HG03045 (cell line): Measurements from ENCODE around the gene KREMEN1.
"Not testable (repeated sequence)": the region's sequence is repeated elsewhere in the genome, so short reads cannot be mapped to it uniquely, and the experiment has no call there.

Source experiments
- ATAC-seq: cut with Tn5 transposase; IDR thresholded peaks from one replicate; pipeline ENCODE4 v1.9.1; 2021; ENCODE audit warnings: mild to moderate bottlenecking, moderate library complexity; ENCODE audit not compliant: unreplicated experiment

KREMEN1 gene

DNA sequence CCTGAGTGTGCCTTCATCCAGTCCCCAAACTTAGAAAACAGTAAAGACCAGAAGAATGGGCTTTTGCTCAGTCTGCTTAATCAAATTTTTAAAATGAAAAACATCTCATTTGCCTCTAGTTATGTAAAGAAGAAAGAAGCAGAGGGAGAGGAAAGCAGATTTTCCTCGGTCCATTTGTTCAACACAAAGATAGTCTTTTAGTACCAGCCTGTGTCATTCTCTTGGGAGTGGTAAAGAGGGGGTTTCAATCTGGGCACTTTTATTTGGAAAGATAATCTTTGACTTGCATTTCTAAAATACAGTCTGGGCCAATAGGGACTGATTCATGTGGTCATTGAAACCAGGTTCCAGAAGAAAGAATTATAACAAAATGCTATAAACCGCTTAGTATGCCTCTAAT, 29.5 kb downstream of the KREMEN1 start:
- no peak for ATAC-seq

DNA sequence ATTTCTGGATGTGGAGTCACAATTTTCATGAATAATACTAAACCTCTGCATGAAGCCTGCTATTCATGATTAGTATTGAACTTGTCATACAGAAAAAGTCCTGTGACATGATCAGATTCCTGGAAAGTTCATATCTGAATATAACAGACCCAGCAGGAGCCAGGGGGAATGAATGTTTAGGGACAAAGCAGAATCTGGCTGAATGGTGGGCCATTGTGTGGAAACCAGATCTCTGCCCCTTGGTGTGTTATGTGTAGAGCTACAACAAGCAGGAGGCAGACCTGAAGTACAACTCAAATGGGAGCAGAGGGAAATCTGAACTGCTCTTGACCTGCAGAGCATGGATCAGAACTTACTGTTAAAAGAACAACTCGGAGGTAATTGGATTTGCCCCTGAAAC, 30.3 kb downstream of the KREMEN1 start:
- ATAC-seq, result no peak

DNA sequence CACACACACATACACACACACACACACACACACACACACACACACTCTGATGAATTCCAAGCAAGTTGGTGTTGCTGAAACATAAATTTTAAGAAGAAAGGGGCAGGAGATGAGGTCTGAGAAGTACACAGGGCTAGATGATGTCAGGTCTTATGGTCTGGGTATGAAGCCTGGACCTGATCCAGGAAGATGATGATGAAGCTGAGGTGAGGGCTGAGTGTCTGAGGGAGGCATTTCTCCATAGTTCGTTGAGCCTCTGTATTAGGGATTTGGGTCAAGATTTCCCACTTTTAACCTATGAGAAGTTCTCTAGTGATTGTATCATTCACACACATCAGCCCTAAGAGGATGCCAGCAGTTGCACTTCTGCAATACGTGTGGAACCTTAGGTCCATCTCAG, 32.6 kb downstream of the KREMEN1 start:
- no peak for ATAC-seq

DNA sequence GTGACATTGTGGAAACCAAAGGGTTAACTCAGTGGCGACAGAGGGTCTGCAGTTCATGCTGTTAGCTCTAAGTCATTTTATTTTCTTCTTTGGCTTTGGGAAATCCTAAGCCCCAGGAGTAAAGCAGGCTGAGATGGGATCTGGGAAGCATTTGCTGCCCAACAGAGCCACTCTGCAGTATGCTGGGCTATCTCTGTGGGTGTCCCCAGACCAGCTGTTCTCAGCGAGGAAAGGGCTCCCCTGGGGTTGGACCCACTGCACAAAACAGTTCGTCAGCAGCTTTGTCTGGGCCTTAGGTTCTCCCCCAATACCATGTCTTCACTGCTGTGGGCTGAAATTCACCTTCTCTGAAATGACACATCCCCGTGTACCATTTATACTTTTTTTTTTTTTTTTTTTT, 34.0 kb downstream of the KREMEN1 start:
- no peak for ATAC-seq

DNA sequence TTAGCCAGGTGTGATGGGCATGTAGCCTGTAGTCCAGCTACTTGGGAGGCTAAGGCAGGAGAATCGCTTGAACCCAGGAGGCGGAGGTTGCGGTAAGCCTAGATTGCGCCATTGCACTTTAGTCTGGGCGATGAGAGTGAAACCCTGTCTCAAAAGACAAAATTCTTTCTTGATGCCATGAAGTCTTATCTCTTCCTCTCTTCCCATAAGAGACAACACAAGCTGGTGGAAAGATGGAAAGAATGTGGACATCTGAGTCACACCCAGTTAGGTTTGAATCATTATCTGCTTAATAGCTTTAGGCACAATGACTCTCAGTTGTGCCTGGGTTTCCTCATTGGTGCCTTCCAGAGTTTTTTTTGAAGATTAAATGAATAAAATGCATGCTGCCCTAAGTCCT, 35.3 kb downstream of the KREMEN1 start:
- ATAC-seq, result no peak

DNA sequence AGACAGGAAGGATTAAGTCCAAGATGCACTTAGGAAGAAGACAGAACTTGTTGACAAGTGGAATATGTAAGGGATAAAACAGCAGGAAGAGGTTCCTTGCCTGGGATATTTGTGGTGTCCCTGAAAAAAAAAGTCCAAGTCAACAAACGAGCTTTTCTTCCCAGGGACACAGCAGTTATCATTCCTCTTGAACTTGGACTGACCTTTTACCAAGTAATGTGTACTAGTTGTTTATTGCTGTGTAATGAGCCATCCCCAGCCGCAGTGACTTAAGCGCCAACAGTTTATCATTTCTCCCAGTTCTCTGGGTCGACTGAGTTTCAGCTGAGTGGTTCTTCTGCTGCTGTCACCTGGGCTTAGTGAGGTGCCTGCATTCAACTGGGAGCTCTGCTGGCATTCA, 37.0 kb downstream of the KREMEN1 start:
- no peak for ATAC-seq

DNA sequence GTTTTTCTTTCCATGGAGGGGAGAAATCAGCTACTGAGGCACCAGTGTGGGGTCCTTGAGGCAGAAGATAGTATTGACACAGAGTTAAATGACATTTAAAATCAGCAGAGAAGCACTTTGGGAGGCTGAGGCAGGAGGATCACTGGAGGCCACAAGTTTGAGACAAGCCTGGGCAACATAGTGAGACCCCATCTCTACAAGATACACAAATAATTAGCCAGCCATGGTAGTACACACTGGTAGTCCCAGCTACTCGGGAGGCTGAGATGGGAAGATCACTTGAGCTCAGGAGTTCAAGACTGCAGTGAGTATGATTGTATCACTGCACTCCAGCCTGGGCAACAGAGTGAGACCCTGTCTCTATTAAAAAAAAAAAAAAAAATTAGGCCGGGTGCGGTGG, 38.1 kb downstream of the KREMEN1 start:
- no peak for ATAC-seq

DNA sequence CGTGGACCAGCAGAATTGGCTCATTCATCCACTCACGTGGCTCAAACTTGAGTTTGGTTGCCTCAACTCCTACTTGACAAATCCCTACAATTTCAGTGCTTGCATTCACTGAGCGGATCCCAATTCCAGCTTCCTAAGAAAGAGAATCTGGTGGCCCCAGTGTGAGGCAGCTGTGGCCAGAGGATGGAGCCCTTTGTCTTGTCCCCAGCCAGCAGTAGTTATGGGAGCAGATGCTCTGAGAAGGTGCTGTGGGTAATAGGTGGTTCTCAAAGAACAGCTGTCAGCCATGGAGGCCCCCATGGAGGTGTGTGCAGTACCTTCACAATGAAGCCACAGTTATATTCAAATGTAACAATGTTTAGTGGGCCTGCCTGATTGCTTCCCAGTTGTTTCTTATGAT, 39.3 kb downstream of the KREMEN1 start:
- no peak for ATAC-seq

DNA sequence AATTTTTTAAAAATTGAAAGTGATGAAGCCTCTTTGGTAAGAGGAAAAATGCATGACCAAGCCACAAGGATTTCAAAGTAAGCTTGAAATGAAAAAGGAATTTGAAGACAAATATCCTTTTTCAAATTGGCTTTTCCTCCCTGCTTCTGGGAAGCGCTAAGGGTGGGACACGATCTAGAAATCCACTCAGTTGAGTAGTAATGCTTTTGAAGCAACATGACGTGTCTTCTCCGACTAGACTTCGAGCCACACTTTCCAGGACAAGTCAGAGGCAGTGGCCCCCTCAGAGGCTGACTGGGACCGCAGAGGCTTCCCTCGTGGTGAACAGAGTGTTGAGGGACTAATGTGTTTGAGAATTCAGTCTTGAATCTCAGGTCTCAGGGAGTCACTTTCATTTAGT, 39.8 kb downstream of the KREMEN1 start:
- ATAC-seq, result no peak

DNA sequence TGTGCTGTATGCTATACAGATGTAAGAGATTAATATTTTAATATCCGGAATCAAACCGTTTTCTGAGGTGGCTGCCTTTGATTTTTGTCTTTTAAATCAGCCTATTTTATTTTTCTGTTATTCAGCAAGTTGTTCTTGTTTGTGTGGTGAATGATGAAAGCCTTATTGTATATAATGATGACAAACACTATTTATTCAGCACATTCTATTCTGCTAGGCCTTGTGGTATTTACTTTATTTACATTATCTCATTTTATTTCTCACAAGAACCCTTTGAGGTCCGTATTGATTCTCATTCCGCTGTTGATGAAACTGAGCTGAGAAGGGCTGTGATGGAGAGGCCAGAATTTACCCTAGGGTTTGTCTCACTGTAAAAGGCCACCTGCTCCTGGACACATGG, 40.5 kb downstream of the KREMEN1 start:
- no peak for ATAC-seq

DNA sequence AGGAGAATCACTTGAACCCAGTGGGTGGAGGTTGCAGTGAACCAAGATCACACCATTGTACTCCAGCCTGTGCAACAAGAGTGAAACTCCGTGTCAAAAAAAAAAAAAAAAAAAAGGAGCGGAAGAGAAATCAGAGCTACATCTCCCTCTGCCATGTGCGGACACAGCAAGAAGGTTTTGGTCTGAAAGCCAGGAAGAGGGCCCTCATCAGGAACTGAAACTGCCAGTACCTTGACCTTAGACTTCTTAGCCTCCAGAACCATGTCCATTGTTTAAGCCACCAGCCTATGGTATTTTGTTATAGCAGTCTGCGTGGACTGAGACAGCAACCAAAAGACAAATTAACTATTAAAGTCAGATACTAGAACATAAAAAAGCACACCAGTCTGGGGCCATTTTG, 41.6 kb downstream of the KREMEN1 start:
- ATAC-seq, result no peak

DNA sequence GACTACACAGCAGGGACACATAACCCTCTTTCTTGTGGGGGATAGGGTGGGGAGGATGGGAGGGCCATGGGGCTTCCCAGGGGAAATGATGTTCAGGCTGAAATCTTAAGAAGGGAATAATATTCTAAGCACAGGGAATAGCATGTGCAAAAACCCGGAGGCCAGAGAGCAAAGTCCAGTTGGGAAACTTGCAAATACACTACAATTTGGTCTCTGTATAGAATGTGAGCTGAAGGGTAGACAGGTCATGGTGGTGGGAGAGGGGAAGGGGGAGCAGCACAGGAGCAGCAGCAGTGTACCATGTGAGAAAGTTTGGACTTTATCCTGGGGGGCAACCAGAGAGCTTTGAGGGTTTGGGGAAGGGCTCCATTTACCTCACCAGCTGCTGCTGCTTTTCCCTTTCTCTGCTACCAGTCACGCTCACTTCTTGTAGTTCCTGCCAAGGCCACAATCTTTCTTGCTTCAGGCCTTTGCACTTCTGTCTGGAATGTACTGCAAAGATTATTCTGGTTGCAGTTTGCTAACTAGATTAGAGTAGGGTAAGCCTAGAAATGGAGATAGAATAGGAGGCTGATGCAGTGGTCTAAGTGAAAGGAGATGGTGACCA, 43.0 kb downstream of the KREMEN1 start:
- no peak for ATAC-seq

DNA sequence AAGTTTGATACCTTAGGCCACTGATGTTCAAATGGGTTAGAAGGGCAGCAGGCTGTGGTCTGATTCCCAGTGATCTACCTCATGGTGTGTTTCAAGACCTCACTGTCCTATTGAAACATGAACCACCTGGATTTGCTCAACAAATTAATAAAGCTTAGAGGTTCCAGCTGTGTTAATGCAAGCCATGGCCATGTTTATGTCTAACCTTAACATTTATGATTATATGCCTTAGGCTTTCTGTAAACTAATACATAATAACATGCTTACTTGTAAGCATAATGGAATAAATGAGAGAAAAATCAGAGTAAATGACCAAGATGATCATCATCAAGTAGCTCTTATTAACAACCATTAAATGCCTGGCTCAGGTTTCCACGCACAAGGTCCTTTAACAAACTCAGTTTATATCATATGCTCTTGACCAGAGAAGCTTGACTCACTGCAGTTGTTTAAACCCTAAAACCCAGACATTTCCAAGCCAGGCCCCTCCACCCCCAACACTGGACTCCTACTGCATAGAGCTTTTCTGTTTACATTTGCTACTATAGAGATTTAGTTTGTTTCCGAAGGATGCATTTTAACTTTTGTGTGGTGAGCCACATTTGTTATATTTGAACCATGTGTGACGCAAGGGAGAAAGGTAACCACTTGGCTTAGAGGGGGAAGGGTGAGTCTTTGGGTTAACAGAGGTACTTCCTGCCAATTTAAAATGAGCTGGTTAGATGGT, 43.7 kb downstream of the KREMEN1 start:
- no peak for ATAC-seq

DNA sequence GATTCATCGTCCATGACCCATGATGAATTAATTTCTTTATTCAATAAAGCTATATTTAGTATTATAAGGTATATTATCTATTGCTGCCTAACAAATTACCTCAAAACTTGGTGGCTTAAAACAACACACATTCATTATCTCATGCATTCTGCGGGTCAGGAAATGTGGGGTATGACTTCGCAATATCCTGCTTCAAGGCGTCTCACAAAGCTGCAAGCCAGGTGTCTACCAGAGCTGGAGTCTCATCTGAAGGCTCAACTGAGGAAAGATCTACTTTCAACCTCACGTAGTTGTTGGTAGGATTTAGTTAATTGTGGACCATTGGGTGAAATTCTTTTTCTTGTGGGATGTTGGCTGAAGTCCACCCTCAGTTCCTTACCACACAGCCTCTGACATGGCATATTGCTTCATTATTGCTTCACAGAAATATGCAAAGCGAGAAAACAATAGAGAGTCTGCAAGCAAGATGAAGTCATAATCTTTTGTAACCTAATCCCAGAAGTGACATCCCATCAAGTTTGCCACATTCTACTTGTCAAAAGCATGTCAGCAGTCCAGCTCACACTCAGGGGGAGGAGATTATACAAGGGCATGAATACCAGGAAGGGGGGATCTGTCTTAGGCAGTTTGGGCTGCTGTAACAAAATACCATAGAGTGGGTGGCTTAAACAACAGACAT, 45.1 kb downstream of the KREMEN1 start:
- ATAC-seq, result no peak

DNA sequence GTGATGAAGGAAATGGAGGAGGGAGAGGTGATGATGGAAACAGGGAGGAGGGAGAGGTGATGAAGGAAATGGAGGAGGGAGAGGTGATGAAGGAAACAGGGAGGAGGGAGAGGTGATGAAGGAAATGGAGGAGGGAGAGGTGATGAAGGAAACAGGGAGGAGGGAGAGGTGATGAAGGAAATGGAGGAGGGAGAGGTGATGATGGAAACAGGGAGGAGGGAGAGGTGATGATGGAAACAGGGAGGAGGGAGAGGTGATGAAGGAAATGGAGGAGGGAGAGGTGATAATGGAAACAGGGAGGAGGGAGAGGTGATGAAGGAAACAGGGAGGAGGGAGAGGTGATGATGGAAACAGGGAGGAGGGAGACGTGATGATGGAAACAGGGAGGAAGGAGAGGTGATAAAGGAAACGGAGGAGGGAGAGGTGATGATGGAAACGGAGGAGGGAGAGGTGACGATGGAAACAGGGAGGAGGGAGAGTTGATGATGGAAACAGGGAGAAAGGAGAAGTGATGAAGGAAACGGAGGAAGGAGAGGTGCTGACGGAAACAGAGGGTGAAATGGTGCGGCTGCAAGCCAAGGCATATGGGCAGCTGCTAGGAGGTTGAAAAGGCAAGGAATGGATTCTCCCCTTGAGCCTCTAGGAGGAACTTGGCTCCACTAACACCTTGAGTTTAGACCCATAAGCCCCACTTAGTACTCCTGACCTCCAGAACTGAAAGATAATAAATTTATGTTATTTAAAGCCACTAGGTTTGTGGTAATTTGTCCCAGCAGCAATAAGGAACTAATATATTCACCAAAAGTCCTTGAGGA, 47.5 kb downstream of the KREMEN1 start:
- ATAC-seq, result not testable (repeated sequence)

DNA sequence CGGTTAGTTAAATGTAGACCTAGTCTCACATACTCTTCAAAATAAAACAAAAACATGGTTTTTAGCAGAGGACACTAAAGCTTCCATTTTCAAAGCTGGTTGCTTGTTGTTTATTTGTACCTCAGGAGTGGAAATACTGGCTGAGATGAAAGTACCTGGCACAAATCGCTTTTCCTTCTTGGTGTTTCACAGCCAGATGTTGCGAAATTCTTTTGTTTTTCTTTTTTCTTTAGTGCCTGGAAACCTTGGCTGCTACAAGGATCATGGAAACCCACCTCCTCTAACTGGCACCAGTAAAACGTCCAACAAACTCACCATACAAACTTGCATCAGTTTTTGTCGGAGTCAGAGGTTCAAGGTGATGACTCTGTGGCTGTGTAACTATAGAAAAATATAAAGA, 48.3 kb downstream of the KREMEN1 start:
- no peak for ATAC-seq

DNA sequence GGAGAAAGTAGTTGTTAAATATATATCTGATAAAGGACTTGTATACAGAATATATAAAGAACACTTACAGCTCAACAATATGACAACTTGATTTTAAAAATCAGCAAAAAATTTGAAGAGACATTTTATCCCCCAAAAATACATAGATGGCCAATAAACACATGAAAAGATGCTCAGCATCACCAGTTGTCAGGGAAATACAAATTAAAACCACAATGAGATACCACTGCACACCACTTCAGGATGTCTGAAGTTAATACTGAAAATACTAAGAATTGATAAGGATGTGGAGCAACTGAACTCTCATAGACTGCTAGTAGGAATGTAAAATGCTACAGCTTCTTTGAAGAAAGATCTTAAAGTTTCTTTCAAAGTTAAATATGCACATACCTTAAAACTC, 49.2 kb downstream of the KREMEN1 start:
- ATAC-seq, result no peak

DNA sequence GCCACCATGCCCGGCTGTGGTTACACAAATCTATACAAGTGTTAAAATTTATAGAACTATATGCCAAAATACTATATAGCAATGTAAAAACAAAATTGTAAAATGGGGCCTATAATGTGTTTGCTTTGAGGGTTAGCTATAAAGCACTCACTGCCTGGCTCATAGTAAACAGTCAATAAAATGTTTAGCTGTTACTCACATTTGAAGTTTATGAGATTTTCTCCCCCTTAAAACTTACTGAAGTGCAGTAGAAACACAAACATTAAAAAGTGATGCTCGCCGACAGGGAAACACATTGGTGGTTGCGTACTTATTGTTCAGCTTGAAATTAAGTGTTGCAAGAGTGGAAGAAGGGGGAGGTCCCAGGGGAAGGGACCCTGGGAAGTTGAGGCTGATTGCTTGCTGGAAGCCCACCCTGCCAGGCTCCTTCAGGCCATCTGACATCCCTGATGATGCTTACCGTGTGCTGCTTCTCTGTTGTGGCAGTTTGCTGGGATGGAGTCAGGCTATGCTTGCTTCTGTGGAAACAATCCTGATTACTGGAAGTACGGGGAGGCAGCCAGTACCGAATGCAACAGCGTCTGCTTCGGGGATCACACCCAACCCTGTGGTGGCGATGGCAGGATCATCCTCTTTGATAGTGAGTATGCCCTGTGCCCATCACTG, 52.1 kb downstream of the KREMEN1 start:
- no peak for ATAC-seq

DNA sequence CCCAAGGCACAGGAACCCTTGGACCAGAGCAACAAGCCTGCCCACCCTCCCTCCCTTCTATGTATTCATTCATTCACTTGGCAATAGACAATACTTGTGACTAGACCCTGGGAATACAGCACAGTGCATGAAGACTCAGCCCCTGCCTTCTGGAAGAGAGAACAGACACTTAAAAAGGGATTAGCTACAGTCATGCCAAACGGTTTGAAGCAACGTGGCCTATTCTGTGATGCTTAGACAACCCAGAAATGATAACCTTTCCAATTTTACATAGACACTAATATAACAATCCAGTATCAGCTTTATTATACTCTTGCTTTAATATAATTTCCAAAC, 52.6 kb downstream of the KREMEN1 start:
- ATAC-seq, result no peak

DNA sequence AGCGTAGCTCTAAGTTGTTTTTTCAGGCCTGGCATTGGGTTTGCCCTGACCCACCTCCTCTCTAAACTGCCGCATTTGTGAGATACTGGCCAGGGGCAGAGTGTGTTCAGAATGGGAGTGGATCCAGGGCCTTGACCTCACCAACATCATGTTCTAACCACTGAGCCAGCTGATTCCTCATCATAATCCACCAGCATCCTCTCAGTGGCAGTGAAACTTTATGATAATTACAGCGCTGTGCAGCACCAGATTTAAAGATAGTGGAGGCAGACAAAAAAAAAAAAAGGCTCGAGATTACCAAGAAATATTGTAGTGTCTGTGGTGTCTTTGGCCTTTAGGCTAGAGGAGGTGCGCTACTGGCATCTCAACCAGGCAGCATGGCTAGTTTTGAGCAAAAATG, 53.0 kb downstream of the KREMEN1 start:
- ATAC-seq, result no peak
